ENCODE measurements around the gene PKIB.

The PKIB gene

GRCh38 chr6:122669868-122670267, 59.7 kb downstream of the PKIB start:
- Histone ChIP-seq H3K4me3 (ENCODE audit: low read length) (no peak overlapping the region), H4K20me1 (ENCODE audit: insufficient read depth, low read length) (no peaks in the 10 kb centered on the region), H2AFZ (ENCODE audit: low read length) (no peak overlapping the region), H3K4me2 (ENCODE audit: low read depth, low read length) (no peak overlapping the region), H3K9ac (ENCODE audit: low read length) (no peak overlapping the region), H3K79me2 (ENCODE audit: low read length) (no peaks in the 10 kb centered on the region), H3K27me3 (replicated peaks; ENCODE audit: insufficient read depth, low read length) (no peaks in the 10 kb centered on the region), H3K9me2 (replicated peaks; ENCODE audit: insufficient read depth, low read length) (no peaks in the 10 kb centered on the region), H3K9me3 (replicated peaks; ENCODE audit: insufficient read depth, low read length) (no peaks in the 10 kb centered on the region), H3K27ac (ENCODE audit: low read length) (no peak overlapping the region), H3K36me3 (replicated peaks; ENCODE audit: insufficient read depth, low read length) (no peaks in the 10 kb centered on the region), H3F3A (ENCODE audit: insufficient read depth, low read length) (no peaks in the 10 kb centered on the region), H3K4me1 (ENCODE audit: low read length) (no peaks in the 10 kb centered on the region)
- DNase-seq, result no peak
- TF ChIP-seq EZH2phosphoT487 (IDR thresholded peaks at IDR 0.05; ENCODE audit: low read length), result no peak
- no peak for TF ChIP-seq CTCF (IDR thresholded peaks at IDR 0.05; ENCODE audit: low read length)
- TF ChIP-seq EZH2 (optimal IDR thresholded peaks at IDR 0.05; ENCODE audit: low read depth, low read length), result no peak

- Histone ChIP-seq H4K20me1 (ENCODE audit: insufficient read depth, low read length) (no peaks in the 10 kb centered on the region), H3K9me2 (replicated peaks; ENCODE audit: insufficient read depth, low read length) (no peaks in the 10 kb centered on the region), H3K9me3 (replicated peaks; ENCODE audit: insufficient read depth, low read length) (no peaks in the 10 kb centered on the region), H3K9ac (ENCODE audit: low read length) (no peak overlapping the region), H2AFZ (ENCODE audit: low read length) (no peak overlapping the region), H3K4me2 (ENCODE audit: low read depth, low read length) (no peak overlapping the region), H3K27me3 (replicated peaks; ENCODE audit: insufficient read depth, low read length) (no peaks in the 10 kb centered on the region), H3F3A (ENCODE audit: insufficient read depth, low read length) (no peaks in the 10 kb centered on the region), H3K36me3 (replicated peaks; ENCODE audit: insufficient read depth, low read length) (no peaks in the 10 kb centered on the region), H3K27ac (ENCODE audit: low read length) (no peak overlapping the region), H3K4me3 (ENCODE audit: low read length) (no peak overlapping the region), H3K4me1 (ENCODE audit: low read length) (no peaks in the 10 kb centered on the region), H3K79me2 (ENCODE audit: low read length) (no peaks in the 10 kb centered on the region)
- TF ChIP-seq CTCF (IDR thresholded peaks at IDR 0.05; ENCODE audit: low read length), result no peak
- no peak for TF ChIP-seq EZH2phosphoT487 (IDR thresholded peaks at IDR 0.05; ENCODE audit: low read length)
- TF ChIP-seq EZH2 (optimal IDR thresholded peaks at IDR 0.05; ENCODE audit: low read depth, low read length), result no peak
- DNase-seq, result no peak
Measured at GRCh38 chr6:122671251-122671650, 61.0 kb downstream of the PKIB start.

- Histone ChIP-seq H3K4me2 (ENCODE audit: low read depth, low read length) (no peak overlapping the region), H3K4me3 (ENCODE audit: low read length) (no peak overlapping the region), H3K9ac (ENCODE audit: low read length) (no peak overlapping the region), H2AFZ (ENCODE audit: low read length) (no peak overlapping the region), H3K27ac (ENCODE audit: low read length) (no peak overlapping the region), H3K79me2 (ENCODE audit: low read length) (no peaks in the 10 kb centered on the region), H3F3A (ENCODE audit: insufficient read depth, low read length) (no peaks in the 10 kb centered on the region), H3K4me1 (ENCODE audit: low read length) (no peaks in the 10 kb centered on the region), H3K9me3 (replicated peaks; ENCODE audit: insufficient read depth, low read length) (no peaks in the 10 kb centered on the region), H3K9me2 (replicated peaks; ENCODE audit: insufficient read depth, low read length) (no peaks in the 10 kb centered on the region), H4K20me1 (ENCODE audit: insufficient read depth, low read length) (no peaks in the 10 kb centered on the region), H3K36me3 (replicated peaks; ENCODE audit: insufficient read depth, low read length) (no peaks in the 10 kb centered on the region), H3K27me3 (replicated peaks; ENCODE audit: insufficient read depth, low read length) (no peaks in the 10 kb centered on the region)
- no peak for TF ChIP-seq CTCF (IDR thresholded peaks at IDR 0.05; ENCODE audit: low read length)
- no peak for TF ChIP-seq EZH2 (optimal IDR thresholded peaks at IDR 0.05; ENCODE audit: low read depth, low read length)
- TF ChIP-seq EZH2phosphoT487 (IDR thresholded peaks at IDR 0.05; ENCODE audit: low read length), result no peak
- no peak for DNase-seq
Measured at GRCh38 chr6:122673343-122673961, 63.2 kb downstream of the PKIB start.
